HG02938 (cell line): Measurements from ENCODE around the gene TSC2.

Experiments
- ATAC-seq: cut with Tn5 transposase; IDR thresholded peaks from one replicate; pipeline ENCODE4 v1.9.1; 2021; ENCODE audit warnings: mild to moderate bottlenecking, moderate library complexity; ENCODE audit not compliant: unreplicated experiment

The TSC2 gene

GRCh38 chr16:2042171-2042985 is 5.4 kb upstream of the TSC2 start:
- ATAC-seq: no peak

GRCh38 chr16:2042986-2043666 is 4.7 kb upstream of the TSC2 start:
- ATAC-seq: no peak

GRCh38 chr16:2043667-2044451 is 3.9 kb upstream of the TSC2 start:
- ATAC-seq: no peak

GRCh38 chr16:2044541-2044940 is 3.2 kb upstream of the TSC2 start:
- no peak for ATAC-seq

GRCh38 chr16:2045965-2046892 is 1.6 kb upstream of the TSC2 start:
- no peak for ATAC-seq

GRCh38 chr16:2046893-2047329 is 874 bp upstream of the TSC2 start:
- no peak for ATAC-seq

GRCh38 chr16:2048116-2048543 is 345 bp downstream of the TSC2 start:
- peak; percentile 18 for ATAC-seq

- no peak for ATAC-seq
These were observed 5.4 kb downstream of the TSC2 start for GRCh38 chr16:2053211-2053610.

- ATAC-seq: no peak
These were observed 6.1 kb downstream of the TSC2 start for GRCh38 chr16:2053897-2054296.

- ATAC-seq: no peak
These were observed 6.9 kb downstream of the TSC2 start for GRCh38 chr16:2054543-2055245.

- no peak for ATAC-seq
These were observed 8.3 kb downstream of the TSC2 start for GRCh38 chr16:2056077-2056476.

- no peak for ATAC-seq
These were observed 9.1 kb downstream of the TSC2 start for GRCh38 chr16:2056681-2057407.

- ATAC-seq: no peak
These were observed 9.7 kb downstream of the TSC2 start for GRCh38 chr16:2057438-2057837.

- ATAC-seq: no peak
These were observed 10.6 kb downstream of the TSC2 start for GRCh38 chr16:2058420-2058819.

- ATAC-seq: no peak
These were observed 11.1 kb downstream of the TSC2 start for GRCh38 chr16:2058872-2059271.

- no peak for ATAC-seq
These were observed 12.6 kb downstream of the TSC2 start for GRCh38 chr16:2060346-2060745.

- no peak for ATAC-seq
These were observed 13.2 kb downstream of the TSC2 start for GRCh38 chr16:2061023-2061422.

- no peak for ATAC-seq
These were observed 13.7 kb downstream of the TSC2 start for GRCh38 chr16:2061526-2061925.

- no peak for ATAC-seq
These were observed 15.0 kb downstream of the TSC2 start for GRCh38 chr16:2062801-2063200.
